IPS-20b (cell line): Measurements from ENCODE around the gene CEP290.

ENCODE experiments used
- H3K27ac ChIP-seq: one replicate; pipeline ENCODE4 v1.5.1; 2013; ENCODE audit warnings: low read length
- H3K27me3 ChIP-seq: 2 replicates; pipeline ENCODE4 v1.6.1; 2013; ENCODE audit warnings: mild to moderate bottlenecking, low read length, inconsistent platforms; ENCODE audit not compliant: insufficient read depth
- H3K36me3 ChIP-seq: 2 replicates; pipeline ENCODE4 v1.6.1; 2013; ENCODE audit warnings: low read depth, mild to moderate bottlenecking, inconsistent platforms, low read length, moderate library complexity; ENCODE audit not compliant: insufficient read depth
- H3K4me1 ChIP-seq: 2 replicates; pipeline ENCODE4 v1.6.1; 2013; ENCODE audit warnings: mild to moderate bottlenecking, control low read depth, inconsistent platforms, low read length, moderate library complexity; ENCODE audit not compliant: insufficient read depth
- H3K4me3 ChIP-seq: 2 replicates; pipeline ENCODE4 v1.5.1; 2013; ENCODE audit warnings: mild to moderate bottlenecking, low read length, inconsistent platforms
- H3K9ac ChIP-seq: 2 replicates; pipeline ENCODE4 v1.6.1; 2013; ENCODE audit warnings: low read depth, mild to moderate bottlenecking, inconsistent platforms, low read length, moderate library complexity
- H3K9me3 ChIP-seq: 2 replicates; pipeline ENCODE4 v1.6.1; 2013; ENCODE audit warnings: mild to moderate bottlenecking, low read depth, low read length, inconsistent platforms; ENCODE audit not compliant: insufficient read depth

Gene CEP290, protein sequence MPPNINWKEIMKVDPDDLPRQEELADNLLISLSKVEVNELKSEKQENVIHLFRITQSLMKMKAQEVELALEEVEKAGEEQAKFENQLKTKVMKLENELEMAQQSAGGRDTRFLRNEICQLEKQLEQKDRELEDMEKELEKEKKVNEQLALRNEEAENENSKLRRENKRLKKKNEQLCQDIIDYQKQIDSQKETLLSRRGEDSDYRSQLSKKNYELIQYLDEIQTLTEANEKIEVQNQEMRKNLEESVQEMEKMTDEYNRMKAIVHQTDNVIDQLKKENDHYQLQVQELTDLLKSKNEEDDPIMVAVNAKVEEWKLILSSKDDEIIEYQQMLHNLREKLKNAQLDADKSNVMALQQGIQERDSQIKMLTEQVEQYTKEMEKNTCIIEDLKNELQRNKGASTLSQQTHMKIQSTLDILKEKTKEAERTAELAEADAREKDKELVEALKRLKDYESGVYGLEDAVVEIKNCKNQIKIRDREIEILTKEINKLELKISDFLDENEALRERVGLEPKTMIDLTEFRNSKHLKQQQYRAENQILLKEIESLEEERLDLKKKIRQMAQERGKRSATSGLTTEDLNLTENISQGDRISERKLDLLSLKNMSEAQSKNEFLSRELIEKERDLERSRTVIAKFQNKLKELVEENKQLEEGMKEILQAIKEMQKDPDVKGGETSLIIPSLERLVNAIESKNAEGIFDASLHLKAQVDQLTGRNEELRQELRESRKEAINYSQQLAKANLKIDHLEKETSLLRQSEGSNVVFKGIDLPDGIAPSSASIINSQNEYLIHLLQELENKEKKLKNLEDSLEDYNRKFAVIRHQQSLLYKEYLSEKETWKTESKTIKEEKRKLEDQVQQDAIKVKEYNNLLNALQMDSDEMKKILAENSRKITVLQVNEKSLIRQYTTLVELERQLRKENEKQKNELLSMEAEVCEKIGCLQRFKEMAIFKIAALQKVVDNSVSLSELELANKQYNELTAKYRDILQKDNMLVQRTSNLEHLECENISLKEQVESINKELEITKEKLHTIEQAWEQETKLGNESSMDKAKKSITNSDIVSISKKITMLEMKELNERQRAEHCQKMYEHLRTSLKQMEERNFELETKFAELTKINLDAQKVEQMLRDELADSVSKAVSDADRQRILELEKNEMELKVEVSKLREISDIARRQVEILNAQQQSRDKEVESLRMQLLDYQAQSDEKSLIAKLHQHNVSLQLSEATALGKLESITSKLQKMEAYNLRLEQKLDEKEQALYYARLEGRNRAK (N-terminal part only)

DNA sequence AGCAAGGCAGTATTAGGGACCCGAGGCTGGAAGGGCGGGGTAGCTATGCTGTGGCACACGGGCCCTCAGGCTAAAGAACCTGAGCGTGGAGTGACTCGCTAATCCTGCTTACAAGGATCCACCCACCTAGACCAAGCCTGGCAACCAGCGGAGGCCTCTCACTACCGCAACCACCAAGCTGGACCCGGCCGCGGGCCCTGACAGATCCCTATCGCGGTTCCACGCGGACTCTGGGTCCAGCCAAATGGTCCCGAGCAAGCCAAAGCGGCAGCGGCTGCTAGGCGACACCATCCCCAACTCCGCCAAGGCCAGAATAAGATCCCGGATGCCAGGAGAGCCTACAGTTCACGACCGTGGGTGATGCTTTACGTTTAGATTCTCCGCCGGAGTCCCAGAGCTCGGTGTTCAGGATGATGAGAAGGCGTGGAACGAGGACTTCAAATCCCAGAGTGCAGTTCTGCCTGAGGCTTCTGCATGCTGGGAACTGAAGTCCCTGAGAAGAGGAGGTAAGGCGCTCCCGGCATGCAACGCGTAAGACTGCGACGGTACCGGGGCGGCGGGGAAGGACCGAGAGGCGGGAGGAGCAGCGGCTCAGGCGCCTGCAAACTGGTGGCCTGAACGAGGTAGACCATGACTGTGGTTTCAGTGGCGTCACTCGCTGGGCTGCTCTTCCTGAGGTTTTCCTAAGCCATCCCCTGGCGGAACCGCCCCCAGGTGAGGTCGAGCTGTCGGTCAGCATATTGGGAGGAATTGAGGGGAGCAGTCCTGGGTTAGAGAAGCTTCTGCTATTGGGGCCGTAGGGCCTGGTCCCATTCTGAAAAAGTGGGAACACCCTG, at the start of gene CEP290, which contains the start of gene TMTC3:
CEP290 (minus strand) TSS at position 315 of the 836 bp plus-strand sequence. CDS start 781 bp downstream, outside the sequence.
TMTC3 (plus strand) TSS at position 534 of the 836 bp plus-strand sequence. CDS start 6,009 bp downstream, outside the sequence.
- Histone ChIP-seq H3K27me3 (no peaks in the 10 kb centered on the region), H3K9me3 (no peaks in the 10 kb centered on the region), H3K9ac (peak within 1 kb of the TSS; percentile 93), H3K36me3 (0 out of 2 replicates have a peak, but pooled peaks cover 7% of the 10 kb centered on the region), H3K4me1 (peaks cover 32% of the 10 kb centered on the region), H3K27ac (peak within 1 kb of the TSS; percentile 30), H3K4me3 (peak within 1 kb of the TSS; percentile 99)

DNA sequence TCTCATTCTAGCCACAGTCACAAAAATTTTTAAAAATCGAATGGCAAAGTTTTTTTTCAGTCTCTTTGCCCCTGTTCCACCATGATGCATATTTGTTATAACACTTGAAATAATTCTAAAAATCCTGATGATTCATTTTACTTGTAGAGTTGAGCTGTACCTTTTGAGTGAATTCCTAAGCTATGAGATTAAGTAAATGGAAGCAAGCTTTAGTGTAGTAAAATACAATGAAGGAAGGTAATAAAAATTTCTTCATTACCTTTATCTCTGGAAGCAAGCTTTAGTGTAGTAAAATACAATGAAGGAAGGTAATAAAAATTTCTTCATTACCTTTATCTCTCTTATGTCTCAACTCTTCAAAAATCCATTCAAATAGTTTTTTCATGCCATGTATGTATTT, 46.3 kb upstream of the CEP290 start:
- H3K27ac ChIP-seq: no peak overlapping the region
- no peaks in the 10 kb centered on the region for H3K4me1 ChIP-seq
- H3K4me3 ChIP-seq: no peak overlapping the region
- H3K9ac ChIP-seq: no peak overlapping the region
- no peaks in the 10 kb centered on the region for H3K27me3 ChIP-seq
- H3K9me3 ChIP-seq: peaks cover 3% of the 10 kb centered on the region; the same call in 1 of the 2 replicates
- H3K36me3 ChIP-seq: peaks cover 30% of the 10 kb centered on the region

DNA sequence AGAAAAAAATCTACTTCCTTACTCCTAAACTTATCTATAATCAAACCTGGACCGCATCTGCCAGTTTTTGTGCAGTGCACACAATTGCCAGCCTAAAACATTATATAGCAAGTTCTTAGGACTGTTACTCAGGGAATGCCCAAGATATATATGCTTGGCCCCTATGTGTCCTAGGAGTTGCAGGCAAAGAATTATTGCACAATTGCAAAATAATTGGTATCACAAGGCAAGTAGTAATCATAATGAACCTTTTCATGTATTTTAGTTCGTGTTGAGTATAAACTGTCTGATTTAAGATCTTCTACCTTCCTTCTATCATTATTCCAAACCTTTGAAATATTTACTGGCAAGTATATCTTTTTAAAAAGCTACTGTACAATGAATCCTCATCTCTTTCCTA, 45.7 kb upstream of the CEP290 start:
- H3K27me3 ChIP-seq: no peaks in the 10 kb centered on the region
- no peaks in the 10 kb centered on the region for H3K4me1 ChIP-seq
- peaks cover 26% of the 10 kb centered on the region for H3K36me3 ChIP-seq
- H3K27ac ChIP-seq: no peak overlapping the region
- H3K9ac ChIP-seq: no peak overlapping the region
- no peak overlapping the region for H3K4me3 ChIP-seq
- H3K9me3 ChIP-seq: peaks cover 3% of the 10 kb centered on the region; the same call in 1 of the 2 replicates

DNA sequence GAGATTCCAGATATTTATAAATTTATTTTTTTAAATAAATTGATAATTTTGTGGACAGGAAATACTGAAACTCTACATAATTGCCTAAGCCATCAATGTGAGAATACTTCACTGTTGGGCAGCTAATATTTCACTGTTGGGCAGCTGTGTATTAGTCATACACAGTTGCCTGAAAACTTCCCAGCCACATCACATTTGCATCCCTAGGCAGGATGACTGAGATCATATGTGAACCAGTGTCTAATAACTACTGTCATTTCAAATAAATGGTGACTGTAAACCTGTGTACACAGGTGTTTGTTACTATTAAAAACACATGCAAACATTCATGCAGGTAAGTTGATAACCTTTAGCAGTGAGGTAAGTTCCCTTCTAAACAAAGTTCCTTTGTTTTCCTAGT, 44.1 kb upstream of the CEP290 start:
- Histone ChIP-seq H3K4me1 (no peaks in the 10 kb centered on the region), H3K9me3 (peaks cover 3% of the 10 kb centered on the region; the same call in 1 of the 2 replicates), H3K4me3 (no peak overlapping the region), H3K9ac (no peak overlapping the region), H3K27ac (no peak overlapping the region), H3K27me3 (no peaks in the 10 kb centered on the region), H3K36me3 (peaks cover 27% of the 10 kb centered on the region)

DNA sequence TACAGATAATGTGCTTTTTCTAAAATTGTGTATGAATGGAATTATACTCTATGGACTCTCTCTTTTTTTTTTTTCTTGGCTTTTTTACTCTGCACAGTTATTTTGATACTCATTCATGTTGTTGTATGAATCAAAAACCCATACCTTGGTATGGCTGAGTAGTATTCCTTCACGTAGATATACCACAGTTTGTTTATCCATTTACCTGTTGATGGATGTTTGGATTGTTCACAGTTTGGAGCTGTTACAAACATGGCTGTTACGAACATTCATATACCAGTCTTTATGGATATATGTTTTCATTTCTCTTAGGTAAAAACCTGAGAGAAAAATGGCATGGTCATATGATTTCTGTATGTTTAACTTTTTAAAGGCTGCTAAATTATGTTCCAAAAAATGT, 43.4 kb upstream of the CEP290 start:
- Histone ChIP-seq H3K27ac (no peak overlapping the region), H3K4me3 (no peak overlapping the region), H3K4me1 (no peaks in the 10 kb centered on the region), H3K9me3 (peaks cover 3% of the 10 kb centered on the region; the same call in 1 of the 2 replicates), H3K36me3 (peaks cover 28% of the 10 kb centered on the region), H3K9ac (no peak overlapping the region), H3K27me3 (no peaks in the 10 kb centered on the region)

DNA sequence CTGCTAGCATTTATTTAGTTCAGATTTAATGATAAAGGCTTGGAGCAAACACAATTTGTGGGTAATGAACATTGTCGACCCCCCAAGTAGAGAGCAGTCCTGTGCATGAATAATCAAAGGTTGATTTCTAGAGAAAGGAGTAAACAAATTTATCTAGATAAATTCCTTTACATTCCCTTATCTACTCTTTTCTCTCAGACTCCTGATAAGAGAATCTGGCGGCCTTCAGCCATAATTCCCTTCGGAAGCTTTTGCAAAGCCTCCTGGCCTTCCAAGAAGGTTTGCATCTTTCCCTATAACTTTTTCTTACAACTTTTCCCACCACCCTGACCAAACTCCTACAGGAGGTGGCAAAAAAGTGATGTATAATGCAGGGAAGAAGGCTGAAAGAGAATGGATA, 42.3 kb upstream of the CEP290 start:
- Histone ChIP-seq H3K4me3 (no peak overlapping the region), H3K9ac (no peak overlapping the region), H3K9me3 (peaks cover 3% of the 10 kb centered on the region; the same call in 1 of the 2 replicates), H3K4me1 (no peaks in the 10 kb centered on the region), H3K27ac (no peak overlapping the region), H3K36me3 (peaks cover 32% of the 10 kb centered on the region), H3K27me3 (no peaks in the 10 kb centered on the region)

DNA sequence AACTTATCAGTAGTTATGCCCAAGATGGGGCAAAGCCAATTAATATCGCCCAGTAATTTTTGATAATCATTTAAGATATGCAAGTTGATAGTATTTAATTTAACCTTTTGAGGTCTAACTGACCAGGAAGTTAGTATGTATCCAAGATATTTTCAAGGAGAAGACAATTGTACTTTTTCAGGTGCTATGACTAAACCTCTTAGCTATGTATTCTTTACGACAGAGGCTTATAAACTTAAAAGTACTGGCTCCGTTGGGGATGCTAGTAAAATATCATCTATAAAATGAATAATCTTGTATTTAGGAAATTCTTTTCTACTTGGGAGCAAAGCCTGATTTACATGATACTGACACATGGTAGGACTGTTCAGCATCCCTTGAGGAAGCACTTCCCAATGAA, 40.5 kb upstream of the CEP290 start:
- Histone ChIP-seq H3K9ac (no peak overlapping the region), H3K4me3 (no peak overlapping the region), H3K4me1 (no peaks in the 10 kb centered on the region), H3K27ac (no peak overlapping the region), H3K27me3 (no peaks in the 10 kb centered on the region), H3K36me3 (peaks cover 39% of the 10 kb centered on the region), H3K9me3 (peaks cover 3% of the 10 kb centered on the region; the same call in 1 of the 2 replicates)

DNA sequence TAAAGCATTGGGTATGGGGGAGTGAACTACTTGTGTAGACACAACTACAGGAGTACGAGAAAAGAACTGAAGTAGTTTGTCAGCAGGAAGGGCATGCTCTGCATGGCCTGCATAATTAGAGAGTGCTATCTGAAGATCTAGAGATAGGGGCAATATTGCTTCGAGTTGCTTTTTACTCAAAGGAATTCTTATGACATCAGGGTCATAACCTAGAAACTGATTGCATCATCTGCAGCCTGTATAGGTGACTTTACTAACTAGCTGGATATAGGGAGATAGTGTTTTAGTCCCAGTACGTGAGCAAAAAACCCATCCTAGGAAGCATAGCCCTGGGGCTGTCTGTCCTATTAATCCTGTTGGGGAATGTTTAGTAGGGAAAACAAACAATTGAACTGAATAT, 40.0 kb upstream of the CEP290 start:
- Histone ChIP-seq H3K27me3 (no peaks in the 10 kb centered on the region), H3K4me1 (no peaks in the 10 kb centered on the region), H3K36me3 (peaks cover 41% of the 10 kb centered on the region), H3K4me3 (no peak overlapping the region), H3K9ac (no peak overlapping the region), H3K9me3 (peaks cover 3% of the 10 kb centered on the region; the same call in 1 of the 2 replicates), H3K27ac (no peak overlapping the region)

DNA sequence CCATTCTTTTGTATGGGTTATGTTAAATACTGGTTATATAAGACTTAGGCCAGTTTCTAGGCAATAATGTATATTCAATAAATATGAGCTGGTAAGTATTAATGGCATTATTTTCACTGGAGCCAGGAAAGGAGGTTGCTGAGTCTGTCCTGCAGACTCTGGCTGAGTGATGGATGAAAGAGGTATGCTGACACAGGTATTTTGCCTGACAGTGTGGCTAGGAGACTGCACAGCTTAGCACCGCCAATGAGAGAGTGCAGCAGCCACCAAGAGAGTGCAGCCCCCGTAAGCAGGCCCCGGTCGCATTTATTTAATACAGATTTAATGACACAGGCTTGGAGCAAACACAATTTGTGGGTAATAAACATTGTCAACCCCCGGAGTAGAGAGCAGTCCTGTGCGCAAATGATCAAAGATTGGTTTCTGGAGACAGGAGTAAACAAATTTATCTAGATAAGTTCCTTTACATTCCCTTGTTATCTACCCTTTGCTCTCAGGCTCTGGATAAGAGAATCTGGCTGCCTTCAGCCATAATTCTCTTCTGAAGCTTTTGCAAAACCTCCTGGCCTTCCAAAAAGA, 37.6 kb upstream of the CEP290 start:
- no peaks in the 10 kb centered on the region for H3K9me3 ChIP-seq
- H3K27me3 ChIP-seq: no peaks in the 10 kb centered on the region
- no peaks in the 10 kb centered on the region for H3K4me1 ChIP-seq
- no peak overlapping the region for H3K9ac ChIP-seq
- H3K4me3 ChIP-seq: no peak overlapping the region
- H3K36me3 ChIP-seq: peaks cover 53% of the 10 kb centered on the region
- H3K27ac ChIP-seq: no peak overlapping the region

DNA sequence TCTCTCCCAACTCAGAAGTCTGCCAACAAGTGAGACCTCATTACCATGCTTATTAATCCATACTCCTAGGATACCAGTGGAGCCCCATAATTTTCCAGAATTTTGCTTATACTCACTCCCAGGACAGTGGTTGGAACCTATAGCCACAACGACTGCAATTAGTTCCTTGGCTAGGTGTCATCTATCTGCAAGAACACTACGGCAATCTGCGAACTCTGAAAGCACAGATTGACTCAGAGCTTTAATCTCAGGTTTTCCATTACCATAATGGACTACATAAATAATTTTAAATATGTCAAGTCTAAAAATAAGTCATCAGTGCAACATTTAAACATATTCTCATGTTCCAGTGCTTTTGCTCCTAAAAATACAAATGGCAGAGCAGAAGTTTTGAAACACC, 33.7 kb upstream of the CEP290 start:
- H3K4me1 ChIP-seq: no peaks in the 10 kb centered on the region
- H3K27ac ChIP-seq: no peak overlapping the region
- H3K4me3 ChIP-seq: no peak overlapping the region
- peaks cover 65% of the 10 kb centered on the region for H3K36me3 ChIP-seq
- no peaks in the 10 kb centered on the region for H3K9me3 ChIP-seq
- H3K9ac ChIP-seq: no peak overlapping the region
- H3K27me3 ChIP-seq: no peaks in the 10 kb centered on the region
